Measurements from ENCODE around the gene AIDA.

DNA sequence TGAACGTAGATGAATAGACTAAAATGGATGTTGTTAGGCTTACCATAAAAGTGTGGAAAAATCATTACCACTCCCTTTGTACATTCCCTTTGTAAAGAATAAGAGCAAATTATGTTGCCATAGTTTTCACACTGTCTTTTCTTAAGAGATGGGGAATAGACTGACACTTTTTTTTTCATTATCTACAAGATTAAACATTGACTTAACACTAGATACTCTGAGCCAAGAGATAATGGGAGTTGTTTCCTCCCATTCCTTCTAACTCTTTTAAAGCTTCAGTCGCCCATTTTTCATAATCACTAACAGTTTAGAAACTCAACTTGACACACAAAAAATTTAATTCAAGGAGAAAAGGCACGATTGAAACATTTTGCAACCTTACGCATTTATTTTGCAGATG lies 10.1 kb downstream of the AIDA start:
- TF ChIP-seq POLR2A (IDR thresholded peaks at IDR 0.05) = no peak
- TF ChIP-seq, protein P1, sequence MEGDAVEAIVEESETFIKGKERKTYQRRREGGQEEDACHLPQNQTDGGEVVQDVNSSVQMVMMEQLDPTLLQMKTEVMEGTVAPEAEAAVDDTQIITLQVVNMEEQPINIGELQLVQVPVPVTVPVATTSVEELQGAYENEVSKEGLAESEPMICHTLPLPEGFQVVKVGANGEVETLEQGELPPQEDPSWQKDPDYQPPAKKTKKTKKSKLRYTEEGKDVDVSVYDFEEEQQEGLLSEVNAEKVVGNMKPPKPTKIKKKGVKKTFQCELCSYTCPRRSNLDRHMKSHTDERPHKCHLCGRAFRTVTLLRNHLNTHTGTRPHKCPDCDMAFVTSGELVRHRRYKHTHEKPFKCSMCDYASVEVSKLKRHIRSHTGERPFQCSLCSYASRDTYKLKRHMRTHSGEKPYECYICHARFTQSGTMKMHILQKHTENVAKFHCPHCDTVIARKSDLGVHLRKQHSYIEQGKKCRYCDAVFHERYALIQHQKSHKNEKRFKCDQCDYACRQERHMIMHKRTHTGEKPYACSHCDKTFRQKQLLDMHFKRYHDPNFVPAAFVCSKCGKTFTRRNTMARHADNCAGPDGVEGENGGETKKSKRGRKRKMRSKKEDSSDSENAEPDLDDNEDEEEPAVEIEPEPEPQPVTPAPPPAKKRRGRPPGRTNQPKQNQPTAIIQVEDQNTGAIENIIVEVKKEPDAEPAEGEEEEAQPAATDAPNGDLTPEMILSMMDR (IDR thresholded peaks at IDR 0.05) = no peak
- TF ChIP-seq EP300 (IDR thresholded peaks at IDR 0.05) = no peak

All from gastroesophageal sphincter (tissue), 3 donors.